Measurements from ENCODE around the gene SPINK4. TPM values are rescaled to one million over a fixed set of nuclear protein-coding genes. Genes with fewer than 3 reads are reported as not detected.

SPINK4 gene, protein sequence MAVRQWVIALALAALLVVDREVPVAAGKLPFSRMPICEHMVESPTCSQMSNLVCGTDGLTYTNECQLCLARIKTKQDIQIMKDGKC
- polyA plus RNA-seq (ENCODE audit: insufficient read length in 4 of 4) = not detected

DNA sequence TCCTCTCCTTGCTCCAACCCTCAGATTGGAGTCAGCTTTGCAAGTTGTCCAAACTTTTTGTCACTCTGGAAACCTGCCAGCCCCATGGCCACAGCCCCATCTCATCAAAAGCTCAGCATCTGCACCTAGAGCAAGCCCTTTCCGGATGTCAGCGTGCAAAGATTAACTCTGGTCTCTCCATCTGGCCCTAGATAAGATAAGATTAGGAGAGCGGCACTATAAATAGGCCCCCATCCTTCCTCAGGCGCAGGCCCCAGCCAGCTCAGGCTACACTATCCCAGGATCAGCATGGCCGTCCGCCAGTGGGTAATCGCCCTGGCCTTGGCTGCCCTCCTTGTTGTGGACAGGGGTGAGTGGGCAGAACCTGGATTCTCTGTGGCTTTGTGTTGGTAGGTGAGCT is at the start of gene SPINK4:
Gene SPINK4 (plus strand): TSS at position 247 of the 400 bp plus-strand sequence. CDS start 42 bp downstream, at position 289.
- no peak for DNase-seq (ENCODE audit: low read depth in 4 of 4, low spot score in 3 of 4)

- DNase-seq (ENCODE audit: low read depth in 4 of 4, low spot score in 3 of 4) = no peak
These were observed 47.3 kb upstream of the SPINK4 start for GRCh38 chr9:33192493-33193255.

DNA sequence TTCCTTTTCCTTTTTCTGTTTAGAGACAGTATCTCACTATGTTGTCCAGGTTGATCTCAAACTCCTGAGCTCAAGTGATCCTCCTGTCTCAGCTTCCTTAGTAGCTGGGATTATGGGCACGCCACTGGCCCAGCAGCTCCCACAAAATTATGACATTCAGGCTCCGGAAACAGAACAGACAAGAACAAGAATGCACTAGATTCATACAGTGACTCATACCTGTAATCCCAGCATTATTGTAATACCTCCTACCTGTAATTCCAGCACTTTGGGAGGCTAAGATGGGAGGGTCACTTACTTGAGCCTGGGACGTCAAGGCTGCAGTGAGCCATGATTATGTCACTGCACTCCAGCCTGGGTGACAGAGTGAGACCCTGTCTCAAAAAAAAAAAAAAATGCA is 46.1 kb upstream of the SPINK4 start:
- DNase-seq (ENCODE audit: low read depth in 4 of 4, low spot score in 3 of 4) = no peak

DNA sequence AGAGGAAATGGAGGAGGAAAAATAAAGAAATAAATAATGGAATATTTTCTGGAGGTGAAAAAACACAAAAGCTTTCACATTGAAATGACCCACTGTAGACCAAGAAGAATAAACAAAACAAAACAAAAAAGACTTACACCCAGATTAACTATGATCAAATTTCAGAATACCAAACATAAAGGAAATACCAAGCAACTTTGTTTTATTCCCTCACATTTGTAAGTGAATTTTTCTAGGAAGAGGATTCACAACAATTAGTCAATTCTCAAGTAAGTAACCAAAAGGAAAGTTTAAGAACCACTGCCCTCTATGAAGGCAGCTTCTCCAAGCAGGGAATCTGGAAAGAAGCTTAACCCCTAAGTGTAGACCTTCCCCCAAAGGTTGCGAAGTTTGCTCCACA is 43.2 kb upstream of the SPINK4 start:
- DNase-seq (ENCODE audit: low read depth in 4 of 4, low spot score in 3 of 4) = no peak

- DNase-seq (ENCODE audit: low read depth in 4 of 4, low spot score in 3 of 4) = no peak
These were observed 42.5 kb upstream of the SPINK4 start for GRCh38 chr9:33197279-33198152.

GRCh38 chr9:33198165-33198564 is 41.8 kb upstream of the SPINK4 start:
- no peak for DNase-seq (ENCODE audit: low read depth in 4 of 4, low spot score in 3 of 4)

GRCh38 chr9:33202018-33202417 is 37.9 kb upstream of the SPINK4 start:
- DNase-seq (ENCODE audit: low read depth in 4 of 4, low spot score in 3 of 4) = no peak

GRCh38 chr9:33202552-33203201 is 37.3 kb upstream of the SPINK4 start:
- DNase-seq (ENCODE audit: low read depth in 4 of 4, low spot score in 3 of 4) = no peak

DNA sequence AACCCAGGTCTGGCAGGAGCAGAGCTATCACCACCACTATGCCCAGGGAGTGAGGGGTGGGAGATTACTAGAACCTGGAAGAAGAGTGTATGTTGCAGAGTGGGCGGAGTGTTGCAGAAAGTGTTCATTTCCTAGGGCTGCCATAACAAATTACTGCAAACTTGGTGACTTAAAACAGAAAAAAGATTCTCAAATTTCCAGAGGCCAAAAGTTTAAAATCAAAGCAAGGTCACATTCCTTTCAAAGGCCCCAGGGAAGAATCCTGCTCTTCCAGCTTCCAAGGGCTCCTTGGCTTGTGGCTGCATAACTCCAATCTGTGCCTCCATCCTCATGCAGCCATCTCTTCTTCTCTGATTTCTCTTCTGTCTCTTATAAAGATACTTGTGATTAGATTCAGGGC is 30.6 kb upstream of the SPINK4 start:
- no peak for DNase-seq (ENCODE audit: low read depth in 4 of 4, low spot score in 3 of 4)

GRCh38 chr9:33210006-33210715 is 29.8 kb upstream of the SPINK4 start:
- DNase-seq (ENCODE audit: low read depth in 4 of 4, low spot score in 3 of 4) = no peak

- peak in 2 of 4 donors; percentile 36 to 52 for DNase-seq (ENCODE audit: low read depth in 4 of 4, low spot score in 3 of 4)
These were observed 28.1 kb upstream of the SPINK4 start for GRCh38 chr9:33211695-33212393.

DNA sequence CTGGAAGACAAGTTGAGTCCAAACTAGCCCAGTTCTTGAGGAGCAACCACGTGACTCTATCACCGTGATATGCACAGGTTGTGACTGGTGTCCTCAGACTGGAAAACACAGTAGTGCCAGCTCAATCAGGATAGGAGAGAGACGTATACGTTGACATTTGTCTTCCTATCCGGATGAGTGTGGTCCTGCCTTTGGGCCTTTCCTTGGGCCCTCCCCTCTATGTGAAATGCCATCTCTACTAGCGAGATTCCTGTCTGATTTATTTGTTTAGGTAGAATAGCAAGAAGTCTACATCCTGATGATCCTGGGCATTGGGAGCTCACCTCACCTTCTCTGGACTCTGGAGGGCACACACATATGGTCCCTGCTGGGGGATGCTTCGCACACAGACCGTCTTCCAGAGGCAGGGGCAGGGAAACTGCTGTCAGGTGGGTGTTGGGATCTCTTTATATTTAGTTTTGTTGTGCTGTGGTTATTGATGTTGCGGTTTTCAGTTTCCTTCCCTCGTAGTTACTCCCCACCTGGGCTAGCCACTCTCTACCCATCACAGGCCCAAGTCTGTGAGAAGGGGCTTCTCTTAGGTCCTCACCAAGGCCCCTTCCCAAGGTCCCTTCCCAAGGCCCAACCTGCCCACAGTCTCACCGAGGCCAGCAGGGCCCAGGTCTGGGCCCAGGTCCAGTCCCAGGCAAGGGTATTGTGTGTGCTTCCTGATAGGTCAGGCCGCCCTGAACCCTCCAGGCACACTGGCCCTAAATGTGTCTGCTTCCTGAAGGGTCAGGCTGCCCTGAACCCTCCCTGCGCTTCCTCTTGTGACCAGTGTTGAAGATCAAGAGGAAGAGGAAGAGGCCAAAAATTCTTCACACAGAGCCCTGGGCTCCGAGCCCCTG is 19.0 kb upstream of the SPINK4 start:
- no peak for DNase-seq (ENCODE audit: low read depth in 4 of 4, low spot score in 3 of 4)

DNA sequence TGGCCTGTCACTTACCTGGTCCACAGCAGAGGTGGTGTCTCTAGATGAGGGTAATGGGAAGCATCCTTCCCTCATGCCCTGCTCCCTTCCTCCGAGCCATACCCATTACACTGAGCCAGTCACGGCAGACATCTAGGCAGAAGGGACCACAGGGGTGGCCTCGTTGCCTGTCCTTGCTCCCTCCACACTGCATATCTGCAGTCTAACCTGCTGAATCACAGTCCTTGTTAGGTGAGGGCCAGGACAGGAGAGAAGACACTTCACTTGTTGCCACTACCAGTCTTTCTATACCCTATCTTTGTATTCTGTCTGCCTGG is 18.4 kb upstream of the SPINK4 start:
- DNase-seq (ENCODE audit: low read depth in 4 of 4, low spot score in 3 of 4) = no peak

- DNase-seq (ENCODE audit: low read depth in 4 of 4, low spot score in 3 of 4) = no peak
These were observed 17.9 kb upstream of the SPINK4 start for GRCh38 chr9:33222031-33222430.

DNA sequence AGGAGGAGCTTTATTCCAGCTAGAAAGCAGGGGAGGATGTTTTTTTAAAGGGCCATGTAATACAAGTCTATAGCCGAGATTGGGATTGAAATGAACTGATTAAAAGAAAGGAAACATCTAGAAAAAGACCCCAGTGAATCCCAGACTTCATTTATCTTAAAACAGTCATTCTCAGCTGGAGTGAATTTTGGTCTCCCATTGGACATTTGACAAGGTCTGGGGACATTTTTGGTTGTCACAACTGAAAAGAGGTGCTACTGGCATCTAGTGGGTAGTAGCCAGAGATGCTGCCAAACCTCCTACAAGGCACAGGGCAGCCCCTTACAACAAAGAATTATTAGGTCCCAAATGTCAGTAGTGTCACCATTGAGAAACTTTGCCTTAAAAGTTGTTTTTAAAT is 16.3 kb upstream of the SPINK4 start:
- no peak for DNase-seq (ENCODE audit: low read depth in 4 of 4, low spot score in 3 of 4)

- peak; percentile 57 to 72 (median 68) for DNase-seq (ENCODE audit: low read depth in 4 of 4, low spot score in 3 of 4)
These were observed 14.4 kb upstream of the SPINK4 start for GRCh38 chr9:33225319-33226147.

GRCh38 chr9:33227008-33227398 is 13.0 kb upstream of the SPINK4 start:
- DNase-seq (ENCODE audit: low read depth in 4 of 4, low spot score in 3 of 4) = no peak

GRCh38 chr9:33227741-33228140 is 12.2 kb upstream of the SPINK4 start:
- DNase-seq (ENCODE audit: low read depth in 4 of 4, low spot score in 3 of 4) = no peak
